H1 (cell line): ENCODE results near the gene PLCL1. TPM values are rescaled to one million over a fixed set of nuclear protein-coding genes. Genes with fewer than 3 reads are reported as not detected.

Experiments used
- CTCF ChIA-PET: fragments of 300-600 bp; sonication (Branson Sonifier 250); formaldehyde crosslinking; loops from one replicate; lab custom pipeline; 2021; ENCODE audit not compliant: partially characterized antibody; lab: Charles Lee
- POLR2A ChIA-PET: fragments of 300-600 bp; sonication (Branson Sonifier 250); formaldehyde crosslinking; loops from one replicate; lab custom pipeline; 2021; ENCODE audit warnings: inconsistent platforms; ENCODE audit not compliant: partially characterized antibody; lab: Charles Lee
- DNase-seq, 2 experiments: peaks; one replicate each; pipeline versions ENCODE4 v3.0.0 to v3.0.0-alpha.2; 2010 to 2022; ENCODE audit warnings: low spot score in 2 of 2, low read depth in 1 of 2, mixed read lengths in 1 of 2
- FAIRE-seq: peaks from 2 replicates; lab custom pipeline; 2011; peaks lifted over from hg19 to GRCh38; lab: Jason Lieb, UNC
- H2AFZ ChIP-seq: 2 replicates; pipeline ENCODE4 v1.8.1; 2012; ENCODE audit warnings: low read length, inconsistent platforms
- H2AK5ac ChIP-seq: 2 replicates; pipeline ENCODE4 v1.6.1; 2013; ENCODE audit warnings: low read depth, low read length
- H2BK120ac ChIP-seq: replicated peaks from 2 replicates; pipeline ENCODE3; 2013; ENCODE audit warnings: low read depth, low read length, inconsistent platforms
- H2BK12ac ChIP-seq: 2 replicates; pipeline ENCODE4 v1.6.1; 2013; ENCODE audit warnings: low read depth, low read length
- H2BK15ac ChIP-seq: 2 replicates; pipeline ENCODE4 v1.6.1; 2013; ENCODE audit warnings: low read length
- H2BK20ac ChIP-seq: 2 replicates; pipeline ENCODE4 v1.6.1; 2013; ENCODE audit warnings: low read length
- H2BK5ac ChIP-seq: 2 replicates; pipeline ENCODE4 v1.6.1; 2013; ENCODE audit warnings: low read depth, low read length
- H3K14ac ChIP-seq: 2 replicates; pipeline ENCODE4 v1.6.1; 2013; ENCODE audit warnings: inconsistent platforms; ENCODE audit not compliant: insufficient read length
- H3K18ac ChIP-seq: 2 replicates; pipeline ENCODE4 v1.6.1; 2013; ENCODE audit warnings: low read length; ENCODE audit errors: extremely low read depth
- H3K23ac ChIP-seq: 2 replicates; pipeline ENCODE4 v1.6.1; 2013; ENCODE audit warnings: inconsistent platforms; ENCODE audit not compliant: insufficient read length
- H3K23me2 ChIP-seq: 2 replicates; pipeline ENCODE4 v1.6.1; 2013; ENCODE audit warnings: low read depth, low read length
- H3K27ac ChIP-seq: 2 replicates; pipeline ENCODE4 v1.6.1; 2011; ENCODE audit warnings: low read depth, low read length, inconsistent platforms
- H3K27me3 ChIP-seq, 4 experiments: replicated peaks in 1 of 4; 1 replicate in 1 of 4; 2 replicates in 3 of 4; pipeline versions ENCODE4 v1.6.1 to v1.8.1; 2011 to 2013; ENCODE audit warnings: low read length in 3 of 4, mild to moderate bottlenecking in 3 of 4, inconsistent platforms in 2 of 4, mixed read lengths in 2 of 4, moderate library complexity in 1 of 4; ENCODE audit not compliant: control insufficient read depth in 3 of 4, insufficient read depth in 3 of 4; ENCODE audit errors: extremely low read depth in 1 of 4
- H3K36me3 ChIP-seq, 4 experiments: 2 replicates each; pipeline versions ENCODE4 v1.6.1 to v1.8.1; 2011 to 2013; ENCODE audit warnings: mild to moderate bottlenecking in 4 of 4, low read length in 3 of 4, moderate library complexity in 2 of 4, control low read depth in 1 of 4, inconsistent platforms in 1 of 4; ENCODE audit not compliant: insufficient read depth in 4 of 4, control insufficient read depth in 2 of 4
- H3K4ac ChIP-seq: replicated peaks from 2 replicates; pipeline ENCODE3; 2013; ENCODE audit warnings: low read length, low read depth, mixed read lengths, inconsistent platforms; ENCODE audit not compliant: insufficient read length
- H3K4me1 ChIP-seq, 4 experiments: replicated peaks in 1 of 4; 1 replicate in 1 of 4; 2 replicates in 3 of 4; pipeline versions ENCODE4 v1.6.1 to v1.8.1; 2011 to 2013; ENCODE audit warnings: low read length in 3 of 4, inconsistent platforms in 2 of 4, mixed read lengths in 1 of 4; ENCODE audit not compliant: insufficient read depth in 4 of 4, control insufficient read depth in 3 of 4
- H3K4me2 ChIP-seq, 2 experiments: 2 replicates each; pipeline versions ENCODE4 v1.6.1 to v1.8.1; 2011 to 2013; ENCODE audit warnings: low read depth in 2 of 2, low read length in 2 of 2, control low read depth in 1 of 2, inconsistent platforms in 1 of 2, mild to moderate bottlenecking in 1 of 2; ENCODE audit not compliant: insufficient read depth in 1 of 2
- H3K4me3 ChIP-seq, 4 experiments: fragments of 200-600, 300-600 bp in 1 of 4; sonication (generic), shearing (Covaris generic), sonication (Bioruptor Twin) in 1 of 4; 2 replicates each; pipeline versions ENCODE4 v1.5.1 to v1.8.1; 2011 to 2016; ENCODE audit warnings: low read length in 4 of 4, low read depth in 3 of 4, control low read depth in 2 of 4, inconsistent platforms in 2 of 4, mild to moderate bottlenecking in 2 of 4, mixed read lengths in 1 of 4, moderate library complexity in 1 of 4; ENCODE audit not compliant: insufficient read depth in 2 of 4; ENCODE audit errors: extremely low read depth in 1 of 4
- H3K56ac ChIP-seq: replicated peaks from 2 replicates; pipeline ENCODE3; 2013; ENCODE audit warnings: low read depth, mild to moderate bottlenecking, mixed read lengths, low read length, inconsistent platforms; ENCODE audit not compliant: insufficient read length
- H3K79me1 ChIP-seq: 2 replicates; pipeline ENCODE4 v1.6.1; 2013; ENCODE audit warnings: low read depth, low read length, control low read depth
- H3K79me2 ChIP-seq, 2 experiments: 2 replicates each; pipeline versions ENCODE4 v1.6.1 to v1.8.1; 2012 to 2013; ENCODE audit warnings: low read length in 2 of 2, mild to moderate bottlenecking in 2 of 2, inconsistent platforms in 1 of 2; ENCODE audit not compliant: insufficient read depth in 2 of 2, control insufficient read depth in 1 of 2
- H3K9ac ChIP-seq, 4 experiments: replicated peaks in 1 of 4; 1 replicate in 1 of 4; 2 replicates in 3 of 4; pipeline versions ENCODE4 v1.6.1 to v1.8.1; 2011 to 2013; ENCODE audit warnings: low read depth in 3 of 4, low read length in 3 of 4, control low read depth in 2 of 4, mild to moderate bottlenecking in 2 of 4, moderate library complexity in 2 of 4, inconsistent platforms in 1 of 4; ENCODE audit errors: extremely low read depth in 1 of 4
- H3K9me3 ChIP-seq, 2 experiments: 2 replicates each; pipeline versions ENCODE4 v1.6.1 to v1.8.1; 2012 to 2013; ENCODE audit warnings: mild to moderate bottlenecking in 2 of 2, moderate library complexity in 2 of 2, control low read depth in 1 of 2, inconsistent platforms in 1 of 2, low read depth in 1 of 2, low read length in 1 of 2, mixed read lengths in 1 of 2; ENCODE audit not compliant: insufficient read depth in 2 of 2
- H4K20me1 ChIP-seq, 2 experiments: replicated peaks in 1 of 2; 2 replicates each; pipeline versions ENCODE3 to v1.8.1; 2011 to 2013; ENCODE audit warnings: inconsistent platforms in 2 of 2, low read length in 2 of 2, mild to moderate bottlenecking in 1 of 2; ENCODE audit not compliant: insufficient read depth in 2 of 2, control insufficient read depth in 1 of 2
- H4K5ac ChIP-seq: 2 replicates; pipeline ENCODE4 v1.6.1; 2013; ENCODE audit warnings: low read length, low read depth, mixed read lengths, inconsistent platforms; ENCODE audit not compliant: insufficient read length
- H4K8ac ChIP-seq: 2 replicates; pipeline ENCODE4 v1.8.0; 2013; ENCODE audit warnings: mild to moderate bottlenecking, moderate library complexity, low read length, inconsistent platforms; ENCODE audit not compliant: insufficient read depth; ENCODE audit errors: extremely low read depth
- H4K91ac ChIP-seq: replicated peaks from 2 replicates; pipeline ENCODE3; 2013; ENCODE audit warnings: low read length, mixed read lengths, inconsistent platforms; ENCODE audit not compliant: insufficient read length
- CREB1 ChIP-seq: IDR thresholded peaks from 2 replicates; pipeline ENCODE4 v1.6.1; 2012; ENCODE audit warnings: inconsistent platforms
- EP300 ChIP-seq, 2 experiments: IDR thresholded peaks; 1 replicate in 1 of 2; 2 replicates in 1 of 2; pipeline ENCODE4 v1.6.1; 2011 to 2012; ENCODE audit warnings: low read depth in 2 of 2, low read length in 2 of 2, mild to moderate bottlenecking in 2 of 2, borderline replicate concordance in 1 of 2, inconsistent platforms in 1 of 2, moderate library complexity in 1 of 2
- RFX5 ChIP-seq: IDR thresholded peaks from 2 replicates; pipeline ENCODE4 v1.6.1; 2011; ENCODE audit warnings: low read depth, low read length, improper control_type of control experiment, borderline replicate concordance
- SRF ChIP-seq: IDR thresholded peaks from 2 replicates; pipeline ENCODE4 v1.6.1; 2011; ENCODE audit warnings: mild to moderate bottlenecking, low read depth, low read length, moderate library complexity
- polyA plus RNA-seq, 7 experiments: library from polyadenylated mRNA; depleted of rRNA in 3 of 7; stranded (reverse) in 5 of 7; unstranded in 2 of 7; fragments of >200 nt in 5 of 7; fragments of 200-250 nt in 2 of 7; gene quantifications; 1 replicate in 5 of 7; 2 replicates in 1 of 7; 4 replicates in 1 of 7; pipeline versions ENCODE4 v1.2.1 to v1.2.3, GENCODE V29; 2011 to 2013; ENCODE audit warnings: missing spikeins in 2 of 7, mixed read lengths in 2 of 7
- total RNA-seq: library from RNA; stranded (reverse); fragmentation: NEBNext Ultra II Directional; extraction: Animal tissue kit (Norgen Biotek cat#: 25700); gene quantifications from 2 replicates; pipeline ENCODE4 v1.2.1, GENCODE V29; 2021

The PLCL1 gene
- total and polyA plus RNA-seq, 2 of the 8 experiments (the other 6 are each of a cell fraction or from before 2014, with no cell fraction given): not detected

DNA sequence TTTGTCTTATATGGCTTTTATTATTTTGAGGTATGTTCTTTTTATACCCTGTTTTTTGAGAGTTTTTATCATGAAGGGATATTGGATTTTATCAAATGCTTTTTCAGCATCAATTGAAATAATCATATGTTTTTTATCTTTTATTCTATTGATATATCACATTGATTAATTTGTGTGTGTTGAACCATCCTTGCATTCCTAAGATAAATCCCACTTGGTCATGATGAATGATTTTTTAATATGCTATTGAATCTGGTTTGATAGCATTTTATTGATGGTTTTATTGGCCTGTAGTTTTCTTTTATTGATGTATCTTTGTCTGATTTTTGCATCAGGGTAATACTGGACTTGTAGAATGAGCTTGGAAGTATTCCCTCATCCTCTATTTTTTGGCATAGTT lies 160.3 kb downstream of the PLCL1 start:
- H2AFZ ChIP-seq: no peak overlapping the region
- no peak overlapping the region for H2BK15ac ChIP-seq
- TF ChIP-seq RFX5 (no peak), EP300 (IDR thresholded peaks at IDR 0.05; ENCODE audit: borderline replicate concordance in 1 of 2, low read depth in 2 of 2, low read length in 2 of 2) (no peak), SRF (no peak), CREB1 (no peak)
- no peaks in the 10 kb centered on the region for H3K79me2 ChIP-seq
- DNase-seq (no peak), FAIRE-seq (no peak)
- no peak overlapping the region for H2AK5ac ChIP-seq
- no peaks in the 10 kb centered on the region for H3K23me2 ChIP-seq
- no peak overlapping the region for H3K9ac ChIP-seq
- H3K18ac ChIP-seq: no peak overlapping the region
- no peak overlapping the region for H3K56ac ChIP-seq
- H3K23ac ChIP-seq: no peak overlapping the region
- H3K4me1 ChIP-seq: no peaks in the 10 kb centered on the region
- no peak overlapping the region for H4K5ac ChIP-seq
- CTCF ChIA-PET: no interaction called here
- H3K36me3 ChIP-seq: no peaks in the 10 kb centered on the region
- H2BK20ac ChIP-seq: no peak overlapping the region
- H2BK5ac ChIP-seq: no peak overlapping the region
- H3K9me3 ChIP-seq: no peaks in the 10 kb centered on the region
- POLR2A ChIA-PET: no interaction called here
- H3K4ac ChIP-seq: no peak overlapping the region
- no peaks in the 10 kb centered on the region for H3K79me1 ChIP-seq
- no peak overlapping the region for H3K27ac ChIP-seq
- H4K20me1 ChIP-seq: no peaks in the 10 kb centered on the region
- no peaks in the 10 kb centered on the region for H3K27me3 ChIP-seq
- H2BK120ac ChIP-seq: no peak overlapping the region
- no peak overlapping the region for H3K14ac ChIP-seq
- H3K4me2 ChIP-seq: no peak overlapping the region
- no peak overlapping the region for H4K91ac ChIP-seq
- H2BK12ac ChIP-seq: no peak overlapping the region
- no peak overlapping the region for H4K8ac ChIP-seq
- H3K4me3 ChIP-seq: no peak overlapping the region
